ENCODE measurements around the gene GRK3.

DNA sequence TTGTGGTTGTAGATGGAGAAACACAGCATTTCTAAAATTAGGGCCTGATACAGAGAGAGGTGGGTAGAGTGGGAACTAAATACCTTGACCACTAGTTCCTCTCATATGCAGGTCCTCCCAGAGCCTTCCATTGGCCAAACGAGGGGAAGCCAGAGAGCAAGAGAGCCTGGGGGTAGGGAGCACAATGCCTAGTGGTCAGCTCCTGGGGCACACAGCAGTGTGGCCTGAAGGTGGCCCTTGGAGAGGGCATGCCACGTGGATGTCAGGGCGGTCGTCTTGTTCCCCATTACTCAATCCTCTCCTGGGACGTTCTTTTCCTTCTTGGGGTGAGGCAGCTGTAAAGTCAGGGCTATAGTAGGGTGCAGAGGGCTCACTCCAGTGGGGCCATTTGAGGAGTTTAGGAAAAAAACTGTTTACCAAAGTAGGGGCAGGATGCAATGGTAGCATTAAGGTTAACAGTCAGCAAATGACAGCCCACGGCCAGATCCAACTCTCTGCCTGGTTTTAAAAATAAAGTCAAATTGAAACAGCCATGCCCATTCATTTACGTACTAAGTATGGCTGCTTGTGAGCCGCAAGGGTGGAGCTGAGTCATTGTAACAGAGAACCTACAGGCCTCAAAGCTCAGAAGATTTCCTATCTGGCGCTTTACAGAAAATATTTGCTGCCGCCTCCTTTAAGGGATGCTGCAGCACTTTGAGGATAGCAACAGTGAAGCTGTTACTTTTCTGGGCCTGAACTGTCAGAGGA is 185.1 kb downstream of the GRK3 start:
- TF ChIP-seq, protein P1, sequence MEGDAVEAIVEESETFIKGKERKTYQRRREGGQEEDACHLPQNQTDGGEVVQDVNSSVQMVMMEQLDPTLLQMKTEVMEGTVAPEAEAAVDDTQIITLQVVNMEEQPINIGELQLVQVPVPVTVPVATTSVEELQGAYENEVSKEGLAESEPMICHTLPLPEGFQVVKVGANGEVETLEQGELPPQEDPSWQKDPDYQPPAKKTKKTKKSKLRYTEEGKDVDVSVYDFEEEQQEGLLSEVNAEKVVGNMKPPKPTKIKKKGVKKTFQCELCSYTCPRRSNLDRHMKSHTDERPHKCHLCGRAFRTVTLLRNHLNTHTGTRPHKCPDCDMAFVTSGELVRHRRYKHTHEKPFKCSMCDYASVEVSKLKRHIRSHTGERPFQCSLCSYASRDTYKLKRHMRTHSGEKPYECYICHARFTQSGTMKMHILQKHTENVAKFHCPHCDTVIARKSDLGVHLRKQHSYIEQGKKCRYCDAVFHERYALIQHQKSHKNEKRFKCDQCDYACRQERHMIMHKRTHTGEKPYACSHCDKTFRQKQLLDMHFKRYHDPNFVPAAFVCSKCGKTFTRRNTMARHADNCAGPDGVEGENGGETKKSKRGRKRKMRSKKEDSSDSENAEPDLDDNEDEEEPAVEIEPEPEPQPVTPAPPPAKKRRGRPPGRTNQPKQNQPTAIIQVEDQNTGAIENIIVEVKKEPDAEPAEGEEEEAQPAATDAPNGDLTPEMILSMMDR (IDR thresholded peaks at IDR 0.05), result no peak
- TF ChIP-seq POLR2A (IDR thresholded peaks at IDR 0.05), result no peak
